Activated T-cell treated with anti-CD3 and anti-CD28 coated beads, Interleukin-2, amount 50 U/mL, for 4 hours (primary cell): ENCODE results near the gene NPM3. TPM values are rescaled to one million over a fixed set of nuclear protein-coding genes. Genes with fewer than 3 reads are reported as not detected.

ENCODE experiments used
- ATAC-seq, 2 donors: fragments of 200-7000 bp; cut with Tn5 transposase; one replicate each; pipeline ENCODE4 v1.10.0; 2021
- DNase-seq: peaks from one replicate; pipeline ENCODE4 v3.0.0-alpha.2; 2020
- H3K27me3 Mint-ChIP-seq: one replicate; pipeline ENCODE4 v1.8.0; 2021; ENCODE audit warnings: low read depth, mixed read lengths
- H3K36me3 Mint-ChIP-seq: one replicate; pipeline ENCODE4 v1.8.0; 2022; ENCODE audit warnings: mixed read lengths; ENCODE audit not compliant: insufficient read depth
- H3K4me1 Mint-ChIP-seq: one replicate; pipeline ENCODE4 v1.8.0; 2021; ENCODE audit warnings: low read depth, mixed read lengths
- H3K4me3 Mint-ChIP-seq: one replicate; pipeline ENCODE4 v1.8.0; 2021; ENCODE audit warnings: mild to moderate bottlenecking, moderate library complexity, mixed read lengths
- H3K9me3 Mint-ChIP-seq: one replicate; pipeline ENCODE4 v1.8.0; 2021; ENCODE audit warnings: mixed read lengths
- total RNA-seq, 3 donors: library from RNA; stranded (reverse); gene quantifications; one replicate each; pipeline ENCODE4 v1.2.1, GENCODE V29; 2021

Gene NPM3, protein sequence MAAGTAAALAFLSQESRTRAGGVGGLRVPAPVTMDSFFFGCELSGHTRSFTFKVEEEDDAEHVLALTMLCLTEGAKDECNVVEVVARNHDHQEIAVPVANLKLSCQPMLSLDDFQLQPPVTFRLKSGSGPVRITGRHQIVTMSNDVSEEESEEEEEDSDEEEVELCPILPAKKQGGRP
- total RNA-seq: 100 to 1,000 TPM; 213 to 285 (median 265) TPM

DNA sequence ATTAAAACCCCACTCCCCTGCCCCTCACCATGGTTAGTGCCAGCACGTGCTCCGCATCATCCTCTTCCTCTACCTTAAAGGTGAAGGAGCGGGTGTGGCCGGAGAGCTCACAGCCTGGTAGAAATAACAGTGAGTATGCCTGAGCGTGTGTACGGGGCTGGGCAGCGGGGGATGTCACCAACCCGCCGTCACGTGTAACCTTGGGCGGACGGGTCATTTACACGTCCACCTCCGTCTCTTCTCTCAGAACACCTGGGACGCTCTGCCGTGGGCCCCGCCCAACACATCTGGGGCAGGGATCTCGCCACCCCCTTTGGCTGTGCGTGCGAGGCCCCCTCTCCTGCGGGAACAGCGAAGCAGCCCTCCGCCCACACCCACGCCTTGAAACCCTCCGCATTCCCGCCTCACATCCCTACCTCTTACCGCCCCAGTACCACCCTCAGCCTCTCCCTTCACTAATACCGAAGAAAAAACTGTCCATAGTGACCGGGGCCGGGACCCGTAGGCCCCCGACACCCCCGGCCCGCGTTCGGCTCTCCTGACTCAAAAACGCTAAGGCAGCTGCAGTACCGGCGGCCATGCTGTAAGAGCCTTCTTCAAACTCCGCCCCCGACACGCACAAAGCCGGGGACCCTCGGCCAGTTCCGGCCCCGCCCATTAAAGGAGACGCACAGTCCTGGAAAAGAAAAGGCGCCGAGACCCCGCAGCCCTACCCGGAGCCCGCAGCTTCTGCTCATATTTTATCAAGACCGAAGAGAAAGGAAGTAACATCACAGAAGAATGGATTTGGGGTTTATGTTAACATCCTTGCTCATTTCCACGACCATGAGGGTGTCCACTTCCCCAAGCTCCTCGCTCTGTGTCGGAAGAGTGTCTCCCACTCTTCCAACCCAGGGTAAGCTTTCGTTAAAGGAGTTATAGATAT, at the start of gene NPM3:
Gene NPM3 (minus strand): TSS at position 636 of the 925 bp plus-strand sequence. CDS start 56 bp downstream, at position 580.
- ATAC-seq: peak; percentile 84 to 87
- Mint-ChIP-seq H3K36me3 (peaks cover 30% of the 10 kb centered on the region), H3K9me3 (no peaks in the 10 kb centered on the region), H3K27me3 (peaks cover 12% of the 10 kb centered on the region), H3K4me3 (peak within 1 kb of the TSS; percentile 99), H3K4me1 (peaks cover 56% of the 10 kb centered on the region)
- DNase-seq: peak; percentile 78

DNA sequence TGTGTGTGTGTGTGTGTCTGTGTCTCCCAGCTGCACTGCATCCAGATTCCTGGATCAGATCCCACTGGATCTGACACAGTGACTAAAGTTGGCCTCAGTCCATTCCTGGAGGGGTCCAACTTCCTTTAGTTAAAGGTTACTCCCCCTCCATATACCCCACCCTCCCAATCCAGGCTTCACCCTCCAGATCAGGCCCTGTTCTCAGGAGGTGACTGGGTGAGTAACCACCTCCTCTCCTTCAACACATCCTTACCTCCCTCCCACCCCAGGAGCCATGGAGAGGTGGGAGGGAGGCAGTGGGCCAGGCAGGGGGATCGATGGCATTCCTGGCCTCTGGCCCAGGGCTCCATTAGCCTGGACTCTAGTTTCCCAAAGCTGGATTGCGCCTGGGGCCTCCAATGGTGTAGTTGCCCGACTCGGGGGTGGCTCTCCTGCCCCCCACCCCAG, 49.1 kb upstream of the NPM3 start:
- Mint-ChIP-seq H3K36me3 (no peaks in the 10 kb centered on the region), H3K4me3 (no peak overlapping the region), H3K9me3 (no peaks in the 10 kb centered on the region), H3K4me1 (peaks cover 56% of the 10 kb centered on the region), H3K27me3 (no peaks in the 10 kb centered on the region)
- DNase-seq (no peak), ATAC-seq (no peak)

DNA sequence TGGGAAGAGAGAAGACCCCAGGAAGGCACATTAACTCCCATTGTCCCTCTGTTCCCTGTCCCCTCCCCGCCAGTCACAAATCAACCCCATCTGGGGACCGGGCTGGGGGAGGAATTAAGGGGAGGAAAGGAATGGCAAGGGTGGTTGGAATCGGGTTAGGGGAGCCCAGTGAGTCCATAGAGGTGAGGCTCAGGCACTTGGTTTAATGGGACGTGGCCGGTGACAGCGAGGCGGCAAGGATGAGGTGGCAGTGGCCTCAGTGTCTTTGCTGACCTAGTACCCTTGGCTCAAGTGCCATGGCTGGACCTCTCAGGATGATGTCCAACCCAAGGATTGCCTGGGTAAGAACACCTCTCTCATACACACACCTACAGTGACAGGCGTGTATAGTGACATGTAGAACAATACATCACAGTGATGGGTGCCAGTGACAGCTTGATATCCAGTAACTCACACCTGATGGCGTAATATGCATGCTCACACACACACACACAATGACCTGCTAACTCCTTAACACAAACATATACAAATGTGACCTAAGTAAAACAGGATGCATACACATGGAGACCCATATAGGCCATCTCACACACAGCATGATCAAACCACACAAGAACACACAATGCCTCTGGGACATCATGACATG, 48.0 kb upstream of the NPM3 start:
- ATAC-seq (no peak), DNase-seq (no peak)
- H3K4me3 Mint-ChIP-seq: peak overlapping the region; percentile 79
- no peaks in the 10 kb centered on the region for H3K27me3 Mint-ChIP-seq
- H3K4me1 Mint-ChIP-seq: peaks cover 56% of the 10 kb centered on the region
- H3K9me3 Mint-ChIP-seq: no peaks in the 10 kb centered on the region
- no peaks in the 10 kb centered on the region for H3K36me3 Mint-ChIP-seq

DNA sequence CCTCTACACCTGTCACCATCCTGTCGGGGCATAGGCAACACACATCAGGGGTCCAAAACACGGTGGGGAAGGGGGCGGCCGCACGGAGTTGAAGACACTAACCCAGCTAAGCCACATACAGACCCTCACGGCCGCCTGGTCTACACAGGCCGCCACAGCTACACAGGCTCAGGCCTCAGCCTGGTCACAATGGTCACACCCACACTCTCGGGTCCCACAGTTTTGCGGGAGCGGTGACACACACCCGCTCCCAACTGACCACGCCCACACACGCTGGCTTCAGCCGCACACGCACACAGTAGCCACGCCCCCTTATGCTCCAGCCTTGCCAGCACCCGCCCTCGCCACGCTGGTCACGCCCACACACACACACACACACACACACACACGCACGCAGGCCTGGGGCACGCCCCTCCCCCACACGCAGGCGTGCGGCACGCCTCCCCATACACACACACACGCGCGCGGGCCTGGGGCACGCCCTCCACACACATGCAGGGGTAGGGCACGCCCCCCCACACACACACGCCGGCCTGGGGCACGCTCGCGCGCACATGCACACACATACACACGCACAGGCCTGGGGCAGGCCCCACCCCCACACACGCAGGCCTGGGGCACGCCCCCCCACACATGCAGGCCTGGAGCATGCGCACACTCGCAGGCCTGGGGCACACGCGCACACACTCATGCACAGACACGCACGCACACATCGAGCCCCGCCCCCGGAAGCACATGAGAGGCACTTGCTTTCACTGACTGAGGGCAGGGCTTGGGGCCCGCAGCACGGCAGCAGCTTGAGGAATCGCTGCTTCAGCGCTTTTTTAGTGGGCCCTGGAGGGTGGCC, 47.3 kb upstream of the NPM3 start:
- H3K4me3 Mint-ChIP-seq: peak overlapping the region; percentile 79
- H3K4me1 Mint-ChIP-seq: peaks cover 50% of the 10 kb centered on the region
- ATAC-seq: peak; percentile 80
- DNase-seq: peak; percentile 95
- H3K36me3 Mint-ChIP-seq: no peaks in the 10 kb centered on the region
- no peaks in the 10 kb centered on the region for H3K9me3 Mint-ChIP-seq
- H3K27me3 Mint-ChIP-seq: no peaks in the 10 kb centered on the region

DNA sequence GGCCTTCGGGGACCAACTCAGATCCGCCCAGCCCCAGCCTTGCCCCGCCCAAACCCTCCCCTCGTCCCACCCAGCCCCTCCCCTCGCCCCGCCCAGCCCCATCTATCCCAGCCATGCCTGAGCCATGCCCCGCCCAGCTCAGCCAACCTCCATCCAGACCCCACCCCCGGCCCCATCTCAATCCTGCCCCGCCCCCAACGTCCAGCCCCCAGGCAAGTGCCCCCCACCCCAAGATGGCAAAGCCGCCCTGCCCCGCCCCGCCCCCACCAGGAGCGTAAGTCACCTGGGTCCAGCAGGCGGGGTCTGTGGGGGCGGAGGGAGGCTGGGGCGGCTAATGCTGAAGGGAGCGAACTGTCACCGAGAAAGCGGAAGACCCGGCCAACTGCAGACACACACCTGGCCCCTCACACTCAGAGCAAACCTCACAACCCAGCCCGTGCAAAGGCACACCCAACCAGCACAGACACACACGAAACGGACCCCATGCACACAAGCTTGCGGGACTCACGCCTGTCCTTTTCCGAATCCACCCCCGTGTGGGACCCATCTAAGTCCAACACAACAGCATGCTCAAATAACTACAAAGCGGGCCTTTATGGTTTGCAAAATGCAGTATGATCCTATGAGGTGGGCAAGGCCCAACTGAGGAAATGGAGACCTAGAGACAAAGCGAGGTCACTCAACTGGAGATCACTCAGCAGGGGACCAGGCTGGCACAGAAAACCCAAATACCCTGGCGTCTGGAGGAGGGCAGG, 46.5 kb upstream of the NPM3 start:
- peak overlapping the region; percentile 79 for H3K4me3 Mint-ChIP-seq
- H3K4me1 Mint-ChIP-seq: peaks cover 45% of the 10 kb centered on the region
- no peak for ATAC-seq
- no peaks in the 10 kb centered on the region for H3K27me3 Mint-ChIP-seq
- DNase-seq: peak; percentile 60
- no peaks in the 10 kb centered on the region for H3K9me3 Mint-ChIP-seq
- no peaks in the 10 kb centered on the region for H3K36me3 Mint-ChIP-seq

DNA sequence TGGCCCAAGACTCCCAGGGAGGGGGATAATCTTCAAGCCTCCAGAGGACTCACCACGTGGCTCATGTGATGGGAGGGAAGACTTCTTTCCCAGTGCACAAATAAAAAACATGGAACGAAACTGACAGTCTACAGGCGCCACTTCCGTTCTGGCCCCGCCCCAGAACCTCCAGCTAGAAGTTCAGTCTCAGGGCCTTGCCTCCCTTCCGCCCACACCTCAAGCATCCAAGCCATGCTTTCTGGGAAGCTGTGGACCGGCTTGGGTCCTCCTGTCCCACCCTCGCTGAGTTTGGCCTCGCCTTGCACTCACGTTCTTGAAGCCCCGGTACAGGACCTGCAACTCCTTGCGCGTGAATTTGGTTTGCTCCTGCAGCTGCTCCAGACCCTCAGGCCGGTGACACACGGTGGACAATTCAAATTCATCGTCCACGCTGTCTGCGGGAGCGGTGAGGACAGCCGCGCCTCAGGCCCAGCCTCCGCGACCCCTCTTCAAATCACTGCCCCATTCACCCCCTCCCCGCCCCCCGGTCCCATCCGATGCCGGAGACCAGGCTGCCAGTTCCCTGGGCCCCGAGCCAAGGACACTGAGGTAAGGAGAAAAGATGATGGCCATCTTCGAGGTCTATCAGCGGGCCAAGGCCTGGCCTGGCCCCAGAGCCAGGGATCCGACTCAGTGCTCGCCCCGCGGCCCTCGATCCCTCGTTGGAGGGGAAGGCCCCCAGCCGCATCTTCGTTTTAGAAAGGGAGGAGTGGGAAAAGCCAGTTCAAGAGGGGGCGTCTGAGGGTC, 45.7 kb upstream of the NPM3 start:
- DNase-seq (no peak), ATAC-seq (no peak)
- Mint-ChIP-seq H3K4me3 (no peak overlapping the region), H3K9me3 (no peaks in the 10 kb centered on the region), H3K4me1 (peaks cover 37% of the 10 kb centered on the region), H3K27me3 (no peaks in the 10 kb centered on the region), H3K36me3 (no peaks in the 10 kb centered on the region)

DNA sequence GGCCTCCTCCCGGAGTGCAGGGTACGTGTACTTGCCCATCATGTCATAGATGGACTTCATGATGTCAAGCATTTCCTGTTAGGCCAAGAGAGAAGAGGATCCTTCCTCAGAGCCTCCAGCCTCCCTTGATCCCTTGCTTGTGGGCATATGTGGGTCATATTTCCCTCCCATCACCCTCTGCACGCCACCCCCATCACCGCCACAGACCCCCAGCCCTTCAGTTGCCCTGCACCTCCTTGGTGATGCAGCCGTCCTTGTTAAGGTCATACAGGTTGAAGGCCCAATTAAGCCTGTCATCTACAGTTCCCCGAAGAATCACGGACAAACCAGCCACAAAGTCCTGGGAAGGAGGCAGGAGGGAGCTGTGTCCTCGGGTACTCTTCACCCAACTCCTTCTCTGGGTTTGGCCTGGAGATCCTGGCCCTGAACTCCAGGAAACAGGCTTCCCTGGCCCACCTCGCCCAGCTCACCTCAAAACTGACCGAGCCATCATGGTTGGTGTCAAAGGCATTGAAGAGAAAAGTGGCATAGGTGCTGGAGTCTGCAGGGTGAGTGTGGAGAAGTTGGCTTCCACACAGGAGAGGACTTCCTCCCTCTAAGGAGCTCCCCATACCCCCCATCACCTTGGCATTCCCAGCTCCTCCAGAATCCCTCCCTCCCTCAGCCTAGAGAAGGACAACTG, 44.8 kb upstream of the NPM3 start:
- DNase-seq (no peak), ATAC-seq (no peak)
- Mint-ChIP-seq H3K4me3 (no peak overlapping the region), H3K9me3 (no peaks in the 10 kb centered on the region), H3K4me1 (peaks cover 29% of the 10 kb centered on the region), H3K27me3 (no peaks in the 10 kb centered on the region), H3K36me3 (no peaks in the 10 kb centered on the region)

DNA sequence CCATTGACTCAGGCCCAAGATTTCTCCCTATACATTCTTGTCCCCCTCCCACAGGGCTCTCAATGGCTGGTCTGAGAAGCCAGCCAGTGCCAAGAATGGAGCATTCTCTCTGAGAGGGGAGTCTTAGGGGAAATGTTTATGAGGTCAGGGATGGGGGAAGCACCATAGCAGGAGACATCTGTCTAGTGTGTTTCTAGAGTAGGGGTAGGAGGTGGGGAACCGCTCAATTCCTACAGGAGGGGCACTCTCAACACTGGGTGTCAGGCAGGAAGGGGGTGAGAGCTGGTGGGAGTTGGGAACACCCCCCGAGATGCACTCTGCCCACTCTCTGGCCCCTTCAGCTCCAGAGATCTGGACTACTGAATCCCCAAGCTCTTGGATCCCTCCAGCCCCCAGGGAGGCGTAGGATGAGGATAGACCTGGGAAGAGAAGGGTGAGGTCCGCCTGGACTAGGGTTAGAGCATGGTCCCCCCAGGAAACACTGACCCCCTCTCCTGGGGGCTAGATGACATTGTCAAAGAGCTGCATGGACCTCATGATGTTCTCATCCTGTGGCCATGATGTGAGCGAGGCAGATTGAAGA, 43.7 kb upstream of the NPM3 start:
- ATAC-seq (no peak), DNase-seq (no peak)
- Mint-ChIP-seq H3K27me3 (no peaks in the 10 kb centered on the region), H3K4me3 (no peak overlapping the region), H3K36me3 (no peaks in the 10 kb centered on the region), H3K9me3 (no peaks in the 10 kb centered on the region), H3K4me1 (peaks cover 22% of the 10 kb centered on the region)

DNA sequence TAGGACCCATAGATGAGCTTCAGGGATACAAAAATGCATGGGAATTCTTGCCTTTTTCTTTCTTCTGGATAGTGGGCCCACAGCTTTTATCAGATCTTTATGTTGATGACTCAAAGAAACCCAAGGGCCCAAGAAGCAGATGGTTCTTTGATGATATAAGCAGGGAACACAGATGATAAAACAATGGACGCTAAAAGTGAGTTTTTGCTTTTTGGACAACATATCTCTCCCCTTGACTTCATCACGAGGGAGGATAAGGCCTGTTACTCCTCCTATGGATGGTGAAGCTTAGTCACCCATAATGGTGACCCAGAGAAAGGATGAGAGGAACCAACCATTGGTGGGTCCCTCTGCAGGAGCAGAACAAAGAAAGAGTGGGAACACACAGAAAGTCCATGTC, 41.5 kb upstream of the NPM3 start:
- Mint-ChIP-seq H3K4me1 (peaks cover 9% of the 10 kb centered on the region), H3K9me3 (no peaks in the 10 kb centered on the region), H3K4me3 (no peak overlapping the region), H3K27me3 (no peaks in the 10 kb centered on the region), H3K36me3 (no peaks in the 10 kb centered on the region)
- ATAC-seq (no peak), DNase-seq (no peak)

DNA sequence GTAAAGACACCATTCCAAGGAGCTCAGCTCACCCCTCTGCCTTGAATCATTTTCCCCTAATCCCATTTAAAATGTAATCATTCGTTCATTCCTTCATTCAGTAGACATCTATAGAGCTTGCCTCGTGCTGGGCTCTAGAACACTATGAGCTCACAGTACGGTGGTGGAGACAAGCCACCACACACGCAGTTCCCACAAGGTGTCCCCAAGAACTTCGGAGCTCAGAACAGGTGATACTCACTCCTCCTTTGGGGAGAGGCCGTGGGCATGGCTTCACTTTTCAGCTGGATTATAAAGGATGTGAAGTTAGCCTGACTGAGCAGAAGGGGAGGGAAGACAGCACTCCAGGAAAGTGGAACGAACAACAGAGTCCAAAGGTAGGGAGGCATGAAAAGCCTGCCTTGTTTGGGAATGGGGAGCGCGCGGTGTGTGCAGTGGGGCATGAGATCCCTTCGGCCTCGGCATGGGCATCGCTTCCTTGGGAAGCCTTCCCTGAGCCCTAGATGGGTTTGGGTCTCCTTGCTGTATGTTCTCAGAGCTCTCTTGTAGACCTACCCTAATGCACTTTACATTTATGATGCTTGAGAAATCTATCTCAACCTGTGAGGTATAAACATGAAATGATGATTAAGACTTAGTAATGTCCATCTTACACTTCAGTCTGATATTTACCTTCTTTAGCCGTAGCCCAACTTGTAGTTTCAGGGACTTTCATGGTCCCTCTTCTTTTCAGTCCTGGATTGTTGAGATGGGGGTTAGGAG, 35.8 kb upstream of the NPM3 start:
- Mint-ChIP-seq H3K27me3 (no peaks in the 10 kb centered on the region), H3K4me3 (peak overlapping the region; percentile 99), H3K4me1 (peaks cover 36% of the 10 kb centered on the region), H3K9me3 (no peaks in the 10 kb centered on the region), H3K36me3 (peaks cover 2% of the 10 kb centered on the region)
- DNase-seq (no peak), ATAC-seq (peak; percentile 21 to 26)

DNA sequence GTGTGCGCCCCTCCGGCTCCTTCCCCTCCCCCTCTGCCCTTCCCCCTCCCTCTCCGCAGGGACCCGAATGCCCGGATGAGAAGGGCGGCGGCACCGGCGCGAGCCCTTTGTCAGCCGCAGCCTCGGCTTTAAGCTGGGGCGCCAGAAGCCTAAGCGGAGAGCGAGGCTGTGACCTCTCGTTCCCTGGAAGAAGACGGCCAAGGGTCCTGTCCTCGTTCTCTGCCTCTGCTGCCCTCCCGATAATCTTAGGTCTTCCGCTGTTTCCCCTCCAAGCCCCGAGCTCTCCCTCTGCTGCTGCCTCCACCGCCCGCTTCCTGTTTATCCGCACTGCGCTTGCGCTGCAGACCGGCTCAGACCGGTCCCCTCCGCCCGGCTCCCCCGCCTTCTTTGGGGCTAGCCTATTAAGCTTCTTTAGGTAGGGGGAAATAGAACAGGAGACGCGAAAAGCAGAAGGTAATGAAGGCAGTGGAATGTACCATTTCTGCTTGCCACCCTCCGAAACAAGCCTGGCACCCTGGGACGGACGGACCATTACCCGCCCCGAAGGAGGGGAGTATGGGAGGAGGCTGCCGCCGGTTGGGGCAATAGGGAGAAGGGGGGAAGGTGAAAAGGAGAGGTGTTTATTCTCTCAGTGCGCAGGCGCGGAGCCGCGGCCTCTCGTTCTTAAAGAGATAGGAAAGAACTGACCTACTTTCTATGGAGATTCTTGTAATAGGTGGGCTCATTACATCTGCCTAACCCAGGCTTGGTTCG, 35.0 kb upstream of the NPM3 start, which contains the start of gene OGA:
Gene OGA (minus strand): TSS at position 326 of the 753 bp plus-strand sequence. CDS start 422 bp downstream, outside the sequence.
- no peaks in the 10 kb centered on the region for H3K27me3 Mint-ChIP-seq
- DNase-seq (peak; percentile 95), ATAC-seq (peak; percentile 91 to 92)
- peaks cover 6% of the 10 kb centered on the region for H3K36me3 Mint-ChIP-seq
- H3K4me1 Mint-ChIP-seq: peaks cover 43% of the 10 kb centered on the region
- H3K4me3 Mint-ChIP-seq: peak within 1 kb of the TSS; percentile 99
- no peaks in the 10 kb centered on the region for H3K9me3 Mint-ChIP-seq
